Measurements from ENCODE around the gene CADM2.
A peak's percentile ranks its signal among the peaks of the same experiment; 100 is the strongest.

The CADM2 gene

DNA sequence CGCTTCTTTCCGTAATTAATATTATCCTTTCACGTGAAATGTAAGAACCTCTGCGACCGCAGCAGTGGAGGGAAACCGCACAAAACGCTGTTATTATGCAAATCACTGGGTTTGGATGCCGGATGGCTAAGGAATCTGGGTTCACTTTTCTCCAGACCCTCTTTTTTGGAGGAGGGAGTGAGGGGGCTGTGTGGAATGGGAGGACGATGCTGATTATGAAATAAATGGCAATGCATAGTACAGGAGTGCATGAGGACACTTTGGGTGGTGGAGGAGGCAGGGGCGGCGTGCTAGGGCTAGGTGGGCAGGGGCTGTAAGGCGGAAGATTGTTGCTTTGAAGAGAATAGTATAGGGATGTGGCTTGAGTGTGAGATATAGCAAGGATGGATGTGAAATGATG lies 1.8 kb downstream of the CADM2 start:
- TF ChIP-seq ZFX (IDR thresholded peaks at IDR 0.05): no peak
- TF ChIP-seq, protein P1, sequence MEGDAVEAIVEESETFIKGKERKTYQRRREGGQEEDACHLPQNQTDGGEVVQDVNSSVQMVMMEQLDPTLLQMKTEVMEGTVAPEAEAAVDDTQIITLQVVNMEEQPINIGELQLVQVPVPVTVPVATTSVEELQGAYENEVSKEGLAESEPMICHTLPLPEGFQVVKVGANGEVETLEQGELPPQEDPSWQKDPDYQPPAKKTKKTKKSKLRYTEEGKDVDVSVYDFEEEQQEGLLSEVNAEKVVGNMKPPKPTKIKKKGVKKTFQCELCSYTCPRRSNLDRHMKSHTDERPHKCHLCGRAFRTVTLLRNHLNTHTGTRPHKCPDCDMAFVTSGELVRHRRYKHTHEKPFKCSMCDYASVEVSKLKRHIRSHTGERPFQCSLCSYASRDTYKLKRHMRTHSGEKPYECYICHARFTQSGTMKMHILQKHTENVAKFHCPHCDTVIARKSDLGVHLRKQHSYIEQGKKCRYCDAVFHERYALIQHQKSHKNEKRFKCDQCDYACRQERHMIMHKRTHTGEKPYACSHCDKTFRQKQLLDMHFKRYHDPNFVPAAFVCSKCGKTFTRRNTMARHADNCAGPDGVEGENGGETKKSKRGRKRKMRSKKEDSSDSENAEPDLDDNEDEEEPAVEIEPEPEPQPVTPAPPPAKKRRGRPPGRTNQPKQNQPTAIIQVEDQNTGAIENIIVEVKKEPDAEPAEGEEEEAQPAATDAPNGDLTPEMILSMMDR (conservative IDR thresholded peaks at IDR 0.05): no peak
- H3K27ac ChIP-seq: no peak overlapping the region

DNA sequence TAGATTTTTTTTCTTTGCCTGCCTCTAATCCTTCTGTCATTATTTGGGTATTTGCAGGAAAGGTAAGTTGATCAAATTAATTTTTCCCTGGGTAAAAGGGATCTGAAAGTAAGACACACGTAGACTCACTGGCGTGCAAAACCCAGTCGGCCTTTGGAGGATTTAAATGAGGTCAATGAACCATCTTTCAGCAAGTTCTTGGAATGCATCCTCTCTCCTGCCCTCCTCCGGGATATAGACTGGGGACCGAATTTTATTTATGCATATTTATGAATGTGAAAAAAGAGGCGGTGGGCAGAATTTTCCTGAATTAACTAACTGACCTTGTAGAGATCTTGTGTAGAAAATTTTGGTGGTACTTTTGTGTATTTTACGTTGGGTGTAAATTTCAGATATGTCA lies 2.2 kb downstream of the CADM2 start:
- TF ChIP-seq, protein P1 (conservative IDR thresholded peaks at IDR 0.05): no peak
- no peak for TF ChIP-seq ZFX (IDR thresholded peaks at IDR 0.05)
- H3K27ac ChIP-seq: no peak overlapping the region

DNA sequence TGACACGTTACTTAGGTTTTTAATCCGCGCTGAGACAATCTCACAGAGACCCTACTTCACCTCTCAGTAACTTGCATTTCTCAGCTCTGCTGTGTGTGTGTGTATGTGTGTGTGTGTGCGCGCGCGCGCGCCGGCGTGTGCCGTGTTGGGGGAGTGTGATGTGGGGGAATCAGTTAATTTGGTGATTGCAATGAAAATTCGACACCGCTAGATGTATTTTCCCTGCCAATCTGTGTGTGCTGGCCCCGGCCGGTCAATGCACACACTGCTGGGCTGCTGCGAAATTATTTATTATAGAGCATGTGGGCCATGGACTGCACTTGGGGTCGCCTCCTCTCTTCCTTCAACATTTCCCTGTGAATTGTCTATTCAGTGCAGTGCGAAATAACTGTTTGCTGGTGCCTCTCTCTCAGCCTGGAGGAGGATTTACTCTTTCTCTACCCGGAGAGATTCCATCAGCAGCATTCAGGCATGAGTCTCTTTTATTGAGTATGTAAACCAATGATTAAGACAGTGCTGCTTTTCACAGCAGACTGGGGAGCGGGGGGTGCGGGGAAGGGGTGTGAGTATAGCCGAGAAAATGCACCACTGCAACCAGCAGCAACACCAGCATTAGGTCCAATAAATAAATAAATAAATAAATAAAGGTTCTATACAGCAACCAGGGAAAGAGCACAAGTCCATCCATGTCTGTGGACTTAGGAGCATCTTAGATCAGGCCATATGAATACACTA lies 2.9 kb downstream of the CADM2 start:
- TF ChIP-seq, protein P1 (conservative IDR thresholded peaks at IDR 0.05): no peak
- no peak for TF ChIP-seq ZFX (IDR thresholded peaks at IDR 0.05)

DNA sequence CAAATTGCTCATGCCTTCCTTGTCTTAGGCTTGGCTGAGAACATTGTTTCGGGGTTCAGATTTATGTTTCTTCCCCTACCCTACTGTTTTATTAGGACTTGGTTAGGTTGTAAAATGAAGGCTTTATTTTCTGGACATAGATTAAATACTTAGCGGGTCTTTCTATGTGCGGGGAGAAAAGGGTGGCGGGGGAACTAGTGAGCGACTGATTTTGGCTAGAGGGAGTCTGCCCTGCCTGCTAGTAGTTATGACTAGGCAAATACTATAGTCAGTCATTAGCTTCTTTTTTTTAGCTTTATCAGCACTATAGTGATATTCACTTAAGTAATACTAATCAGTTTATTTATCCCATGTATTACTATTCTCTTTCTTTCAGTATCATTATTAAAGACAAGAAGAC lies 3.6 kb downstream of the CADM2 start:
- no peak overlapping the region for H3K27ac ChIP-seq
- TF ChIP-seq, protein P1 (conservative IDR thresholded peaks at IDR 0.05): no peak
- TF ChIP-seq ZFX (IDR thresholded peaks at IDR 0.05): no peak

More for the DNA sequence above, 2.9 kb downstream of the CADM2 start:
- H3K27ac ChIP-seq: no peak overlapping the region

DNA sequence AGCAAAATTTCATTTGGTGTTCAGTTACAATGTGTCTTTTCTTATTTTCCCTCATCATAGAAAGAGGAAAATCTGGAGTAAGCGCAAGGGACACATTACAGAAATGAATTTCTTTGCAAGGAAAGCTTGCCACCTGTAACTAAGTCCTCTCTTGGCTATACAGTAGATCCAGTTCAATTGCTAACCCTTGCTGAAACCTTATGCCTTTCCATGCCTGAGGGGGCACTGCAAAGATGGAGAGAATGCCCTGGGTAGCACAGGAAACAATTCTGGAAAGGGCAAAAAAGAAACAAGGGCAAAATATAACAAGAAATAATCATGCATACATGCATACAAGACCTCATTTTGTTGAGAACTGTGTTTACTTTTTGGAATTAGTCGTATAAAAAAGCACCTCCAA lies 4.3 kb downstream of the CADM2 start:
- H3K27ac ChIP-seq: no peak overlapping the region
- TF ChIP-seq ZFX (IDR thresholded peaks at IDR 0.05): no peak
- TF ChIP-seq, protein P1 (conservative IDR thresholded peaks at IDR 0.05): no peak

DNA sequence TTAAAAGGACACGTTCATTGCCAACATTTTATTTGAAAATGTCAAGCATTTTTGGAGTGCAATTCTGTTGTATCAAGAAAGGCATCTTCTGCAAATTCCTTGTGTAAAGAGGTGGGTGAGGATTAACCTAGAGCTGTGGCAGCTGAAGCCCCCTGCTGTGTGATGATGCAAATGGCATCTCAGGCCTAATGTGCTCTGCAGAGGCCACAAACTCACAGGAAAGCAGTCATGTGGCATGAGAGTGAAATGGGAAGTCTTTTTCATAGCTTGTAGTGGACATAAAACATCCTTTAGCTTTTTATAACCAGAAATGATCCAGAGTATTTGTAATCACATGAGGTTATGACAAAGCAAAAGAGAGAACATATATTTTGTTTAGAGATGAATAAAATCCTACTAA lies 6.4 kb downstream of the CADM2 start:
- no peak overlapping the region for H3K27ac ChIP-seq
- no peak for TF ChIP-seq ZFX (IDR thresholded peaks at IDR 0.05)
- TF ChIP-seq, protein P1 (conservative IDR thresholded peaks at IDR 0.05): peak; percentile 17

DNA sequence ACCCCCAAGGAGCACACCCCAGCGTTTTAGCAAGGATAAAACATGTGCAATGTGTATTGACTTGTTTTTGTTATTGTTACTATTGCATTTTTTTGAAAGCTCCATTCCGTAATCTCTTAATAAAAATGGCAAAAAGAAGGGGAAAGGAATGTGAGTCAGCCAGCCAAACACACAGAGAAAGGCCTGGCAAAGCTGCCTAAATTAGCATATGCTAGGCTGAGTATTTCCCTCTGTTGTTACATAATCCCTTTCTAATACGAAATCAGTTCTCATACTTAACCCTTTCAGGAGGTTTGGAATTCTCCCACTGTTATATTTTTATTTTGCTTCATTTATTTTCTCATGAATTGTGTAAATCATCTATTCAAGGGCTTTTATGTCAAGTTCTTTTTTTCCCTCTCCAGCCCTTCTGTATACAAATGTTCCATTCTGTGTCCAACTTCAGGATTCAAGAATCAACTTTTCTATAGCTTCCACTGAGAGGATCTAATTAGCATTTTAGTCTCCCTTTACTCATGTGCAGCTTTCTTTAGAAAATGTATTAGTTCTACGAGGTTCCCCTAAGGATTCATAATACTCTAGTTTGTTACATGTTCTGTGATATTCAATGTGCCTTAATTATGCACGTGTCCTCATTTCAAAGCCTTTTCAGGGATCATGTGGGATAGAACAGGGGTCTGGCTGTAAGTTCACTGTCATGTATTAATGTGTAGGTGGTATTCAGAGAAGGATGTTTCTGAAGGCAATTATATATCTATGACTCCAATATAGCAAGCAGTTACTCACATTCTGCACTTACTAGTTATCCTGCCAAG lies 9.2 kb downstream of the CADM2 start:
- TF ChIP-seq, protein P1 (conservative IDR thresholded peaks at IDR 0.05): no peak
- TF ChIP-seq ZFX (IDR thresholded peaks at IDR 0.05): no peak
- no peak overlapping the region for H3K27ac ChIP-seq
